GM18511 (cell line): ENCODE measurements around the gene ZNF683.
"Not testable (repeated sequence)": the region's sequence is repeated elsewhere in the genome, so short reads cannot be mapped to it uniquely, and the experiment has no call there.

Experiments used
- ATAC-seq: cut with Tn5 transposase; IDR thresholded peaks from one replicate; pipeline ENCODE4 v1.9.1; 2021; ENCODE audit warnings: mild to moderate bottlenecking, moderate library complexity; ENCODE audit not compliant: unreplicated experiment

The ZNF683 gene

DNA sequence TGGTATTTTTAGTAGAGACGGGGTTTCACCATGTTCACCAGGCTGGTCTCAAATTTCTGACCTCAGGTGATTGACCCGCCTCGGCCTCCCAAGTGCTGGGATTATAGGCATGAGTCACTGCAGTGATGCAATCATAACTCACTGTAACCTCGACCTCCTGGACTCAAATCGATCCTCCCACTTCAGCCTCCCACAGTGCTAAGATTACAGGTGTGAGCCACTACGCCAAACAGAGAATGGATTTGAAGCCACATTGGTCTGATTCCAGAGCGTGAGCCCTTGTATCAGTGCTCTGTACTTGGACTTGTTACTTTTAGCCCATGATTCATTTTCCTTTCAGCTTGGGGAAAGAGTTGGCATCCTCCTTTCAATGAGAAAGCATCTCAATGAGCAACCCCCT is 14.9 kb upstream of the ZNF683 start:
- ATAC-seq = no peak

DNA sequence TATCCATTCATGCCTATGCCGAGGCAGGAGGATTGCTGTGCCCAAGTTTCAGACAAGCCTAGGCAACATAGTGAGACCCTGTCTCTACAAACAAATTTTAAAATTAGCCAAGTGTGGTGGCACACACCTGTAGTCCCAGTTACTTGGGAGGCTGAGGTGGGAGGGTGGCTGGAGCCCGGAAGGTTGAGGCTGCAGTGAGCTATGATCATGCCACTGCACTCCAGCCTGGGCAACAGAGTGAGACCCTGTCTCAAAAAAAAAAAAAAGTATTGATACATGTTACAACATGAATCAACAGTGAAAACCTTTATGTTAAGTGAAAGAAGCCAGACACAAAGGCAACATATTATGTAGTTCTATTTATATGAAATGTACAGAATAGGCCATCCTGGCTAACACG is 12.5 kb upstream of the ZNF683 start:
- not testable (repeated sequence) for ATAC-seq

DNA sequence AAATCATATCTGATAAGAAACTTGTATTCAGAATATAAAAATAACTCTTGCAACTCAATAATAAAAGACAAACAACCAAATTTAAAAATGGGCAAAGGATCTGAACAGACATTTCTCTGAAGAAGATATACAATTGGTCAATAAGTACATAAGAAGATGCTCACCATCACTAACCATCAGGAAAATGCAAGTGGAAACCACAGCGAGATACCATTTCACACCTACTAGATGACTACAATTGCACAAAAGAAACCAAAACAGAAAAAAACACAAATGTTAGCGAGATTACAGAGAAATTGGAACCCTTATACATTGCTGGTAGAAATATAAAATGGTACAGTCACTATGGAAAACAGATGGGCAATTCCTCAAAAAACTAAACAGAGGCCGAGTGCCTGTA is 11.5 kb upstream of the ZNF683 start:
- no peak for ATAC-seq

DNA sequence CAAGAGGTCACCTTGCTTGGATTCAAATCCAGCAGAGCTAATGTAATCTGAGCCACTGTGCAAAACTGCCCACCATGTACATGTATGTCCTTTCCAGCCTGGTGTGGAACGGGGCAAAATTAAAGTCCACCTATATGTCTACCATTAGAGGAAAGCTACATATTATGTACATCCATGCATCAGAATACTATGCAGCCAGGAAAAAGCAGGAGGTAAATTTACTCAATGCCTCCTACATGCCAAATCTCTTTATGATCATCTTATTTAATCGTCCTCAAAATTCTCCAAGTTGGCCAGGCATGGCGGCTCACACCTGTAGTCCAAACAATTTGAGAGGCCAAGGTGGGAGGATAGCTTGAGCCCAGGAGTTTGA is 6.3 kb upstream of the ZNF683 start:
- no peak for ATAC-seq

DNA sequence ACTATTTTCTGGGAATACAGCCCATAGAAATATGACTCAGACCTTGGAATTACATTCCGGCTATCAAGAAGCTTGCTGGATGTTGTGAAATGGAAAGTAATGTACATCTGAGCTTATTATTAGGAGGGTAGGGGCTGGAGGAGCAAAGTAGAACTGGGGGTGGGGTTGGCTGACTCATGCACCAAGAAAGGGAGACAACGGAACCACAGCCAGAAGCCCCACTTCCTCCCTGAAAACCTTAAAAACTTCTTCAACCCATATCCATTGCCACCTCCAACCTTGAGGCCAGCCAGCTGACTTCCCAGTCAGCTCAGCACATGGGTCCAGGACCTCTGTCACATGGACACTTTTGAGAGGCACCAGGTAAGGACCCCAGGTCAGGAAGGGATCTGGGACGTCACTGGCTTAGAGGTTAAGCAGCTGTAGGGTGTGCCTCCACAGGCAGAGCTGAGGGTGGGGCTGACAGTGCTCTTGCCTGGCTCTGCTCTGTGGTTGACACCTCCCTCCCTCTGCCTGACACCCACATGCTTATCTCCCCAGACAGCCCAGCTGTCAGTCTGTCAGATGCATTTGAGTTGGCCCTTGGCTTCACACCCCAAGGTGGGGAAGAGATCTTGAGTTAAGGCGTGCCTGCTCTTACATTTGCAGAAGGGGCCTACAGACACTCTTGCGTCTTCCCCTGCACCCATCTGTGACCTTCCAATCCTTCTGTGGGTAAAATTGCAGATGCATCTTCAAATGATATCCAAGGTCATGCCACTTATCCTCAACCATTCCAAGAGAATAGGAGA is 5.7 kb upstream of the ZNF683 start:
- peak; percentile 91 for ATAC-seq

DNA sequence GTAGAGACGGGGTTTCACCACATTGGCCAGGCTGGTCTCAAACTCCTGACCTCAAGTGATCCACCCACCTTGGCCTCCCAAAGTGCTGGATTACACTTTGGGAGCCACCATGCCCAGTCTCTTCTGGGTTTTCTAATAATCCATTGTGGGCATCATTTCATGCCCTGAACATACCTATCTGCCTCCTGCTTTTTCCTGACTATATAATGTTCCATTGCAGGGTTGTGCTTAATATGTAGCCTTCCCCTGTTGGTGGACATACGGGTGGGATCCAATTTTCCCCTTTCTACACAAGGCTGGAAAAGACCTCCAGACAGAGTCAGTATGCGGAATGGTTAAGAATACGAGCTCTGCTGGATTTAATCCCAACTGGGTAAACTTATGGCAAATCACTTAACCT is 3.5 kb upstream of the ZNF683 start:
- no peak for ATAC-seq

DNA sequence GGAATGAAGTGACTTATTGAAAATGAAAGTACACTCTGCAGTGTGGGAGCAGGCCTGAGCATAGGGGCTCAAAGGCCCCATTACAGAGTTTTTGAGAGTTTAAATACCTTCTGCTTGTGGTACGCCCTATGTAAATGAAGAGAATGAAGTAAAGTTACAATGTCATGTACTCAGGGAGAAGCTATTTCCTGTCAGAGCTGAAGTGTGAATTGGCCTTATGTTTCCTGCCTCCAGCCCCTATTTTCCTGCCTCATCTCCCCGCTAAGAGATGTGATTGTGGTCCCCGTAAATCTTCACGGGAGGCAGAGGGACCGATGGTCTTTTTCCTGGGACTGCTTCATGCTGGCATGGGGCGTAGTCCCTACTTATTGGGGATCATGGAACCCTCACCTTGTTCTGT is 2.5 kb upstream of the ZNF683 start:
- no peak for ATAC-seq

DNA sequence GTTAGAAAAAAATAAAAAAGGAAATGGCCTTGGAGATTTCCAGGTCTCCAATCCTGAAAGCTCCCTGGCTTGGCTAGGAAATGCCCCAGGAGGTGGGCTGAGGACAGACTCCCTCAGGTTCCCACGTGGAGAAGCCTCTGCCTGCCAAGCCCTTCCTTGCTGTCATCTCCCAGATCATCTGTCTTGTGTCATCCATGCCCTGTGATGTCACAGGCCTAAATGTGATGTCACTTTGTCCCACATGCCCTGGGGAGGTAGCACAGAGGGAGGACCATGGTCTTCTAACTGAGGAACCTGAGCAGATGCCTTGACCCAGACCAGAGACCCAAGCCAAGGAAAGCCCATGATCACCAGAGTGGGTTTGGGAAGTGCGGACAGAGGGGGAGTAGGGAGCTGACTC is 1.8 kb upstream of the ZNF683 start:
- not testable (repeated sequence) for ATAC-seq

DNA sequence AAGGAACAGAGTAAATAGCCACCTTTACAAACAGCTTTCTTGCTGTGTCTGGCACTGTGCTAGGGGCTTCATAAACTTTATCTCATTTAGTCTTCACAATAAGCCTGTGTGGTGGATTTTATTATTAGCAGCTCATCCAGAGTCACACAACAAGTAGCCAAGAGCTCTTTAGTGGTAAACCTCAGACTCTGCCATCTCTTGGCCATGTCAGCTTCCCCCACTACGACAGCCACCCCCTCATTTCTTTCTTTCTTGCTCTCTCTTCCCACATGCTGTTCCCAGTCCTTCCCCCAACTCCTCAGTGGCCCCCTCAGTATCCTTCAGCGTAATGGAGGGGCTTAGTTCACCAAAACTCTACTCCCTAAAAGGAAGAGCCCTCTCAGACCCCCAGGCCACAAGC is 1.2 kb upstream of the ZNF683 start:
- no peak for ATAC-seq

DNA sequence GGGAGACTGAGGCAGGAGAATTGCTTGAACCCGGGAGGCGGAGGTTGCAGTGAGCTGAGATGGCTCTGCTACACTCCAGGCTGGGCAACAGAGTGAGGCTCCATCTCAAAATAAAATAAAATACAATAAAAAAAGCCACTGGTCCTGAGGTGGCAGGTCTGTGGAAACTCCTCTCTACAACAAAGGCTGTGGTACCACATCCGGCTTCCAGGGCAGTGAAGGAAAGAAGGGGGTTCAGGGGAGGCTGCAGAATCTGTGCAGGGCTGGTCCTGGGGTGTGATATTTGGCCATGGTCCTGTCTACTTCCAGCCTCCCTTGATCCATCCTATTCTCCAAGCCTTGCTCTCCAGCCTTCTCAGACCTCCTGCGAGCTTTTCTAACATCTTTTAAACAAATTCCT is 731 bp upstream of the ZNF683 start:
- ATAC-seq = no peak

DNA sequence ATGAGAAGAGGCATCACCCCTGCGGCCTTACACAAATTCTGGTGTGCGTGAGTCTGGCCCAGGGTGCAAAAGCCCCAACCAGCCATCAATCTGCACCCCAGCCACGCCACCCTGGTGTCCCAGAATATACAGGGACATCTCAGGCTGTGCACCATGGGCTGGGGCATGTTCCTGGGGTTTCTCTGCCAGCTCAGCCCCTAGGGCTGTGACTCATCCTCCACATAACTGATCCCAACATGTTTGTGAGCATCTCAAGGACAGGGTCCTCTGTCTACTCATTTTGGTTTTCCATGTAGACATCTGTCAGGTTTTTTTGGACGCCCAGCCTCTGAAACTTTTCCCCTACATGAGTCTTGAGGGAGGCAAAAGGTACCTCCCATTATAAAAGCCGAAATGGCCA is 511 bp downstream of the ZNF683 start:
- no peak for ATAC-seq

DNA sequence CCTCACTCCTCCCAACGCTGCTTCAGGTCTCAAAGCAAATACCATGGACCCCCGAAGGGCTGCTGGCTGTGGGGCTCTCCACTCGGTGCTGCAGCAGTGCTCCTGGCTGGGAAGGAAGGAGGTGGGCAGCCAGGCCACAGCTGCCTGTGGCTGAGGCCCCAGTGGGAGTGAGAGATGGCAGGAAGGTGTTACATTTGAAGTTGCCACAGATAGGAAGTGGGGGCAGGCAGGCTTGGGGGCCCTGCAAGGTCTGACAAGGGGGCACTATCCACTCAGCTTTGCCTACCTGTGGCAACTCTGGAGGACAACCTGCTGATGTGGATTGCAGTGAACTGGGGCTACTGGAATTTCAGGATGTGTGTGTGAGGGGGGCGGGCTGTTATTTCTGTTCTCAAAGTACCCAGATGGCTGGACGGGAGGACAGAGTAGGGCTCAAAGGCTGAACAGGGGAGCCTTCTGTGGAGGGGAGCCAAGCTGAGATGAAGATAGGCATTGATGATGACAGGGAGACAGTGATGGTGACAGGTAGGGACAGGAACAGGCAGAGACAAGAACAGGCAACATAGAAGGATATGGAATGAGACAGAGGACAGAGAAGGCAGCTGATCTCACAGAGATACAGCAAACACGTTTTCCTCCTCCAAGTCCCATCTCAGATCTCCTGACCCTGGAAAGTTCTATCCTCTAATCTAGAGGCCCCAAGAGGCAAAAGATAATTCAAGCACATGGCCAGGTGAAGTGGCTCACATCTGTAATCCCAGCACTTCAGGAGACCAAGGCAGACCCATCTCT is 1.8 kb downstream of the ZNF683 start:
- no peak for ATAC-seq

DNA sequence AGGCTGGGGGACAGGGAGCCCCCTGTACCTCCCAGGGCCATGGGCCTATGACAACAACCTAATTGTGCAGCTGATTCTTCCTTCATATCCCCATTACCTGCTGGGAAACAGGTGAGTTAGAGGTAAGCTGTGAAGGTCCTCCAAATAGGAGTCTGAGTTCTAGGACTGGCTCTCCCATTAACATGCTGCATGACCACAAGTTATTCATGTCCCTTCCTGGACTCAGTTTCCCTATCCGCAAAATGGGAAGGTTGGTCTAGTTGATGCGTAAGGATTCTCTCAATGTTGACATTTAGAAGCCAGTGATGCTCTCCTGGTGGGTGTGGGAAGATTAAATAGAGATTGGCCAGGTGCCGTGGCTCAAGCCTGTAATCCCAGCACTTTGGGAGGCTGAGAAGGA is 4.1 kb downstream of the ZNF683 start:
- ATAC-seq = no peak

DNA sequence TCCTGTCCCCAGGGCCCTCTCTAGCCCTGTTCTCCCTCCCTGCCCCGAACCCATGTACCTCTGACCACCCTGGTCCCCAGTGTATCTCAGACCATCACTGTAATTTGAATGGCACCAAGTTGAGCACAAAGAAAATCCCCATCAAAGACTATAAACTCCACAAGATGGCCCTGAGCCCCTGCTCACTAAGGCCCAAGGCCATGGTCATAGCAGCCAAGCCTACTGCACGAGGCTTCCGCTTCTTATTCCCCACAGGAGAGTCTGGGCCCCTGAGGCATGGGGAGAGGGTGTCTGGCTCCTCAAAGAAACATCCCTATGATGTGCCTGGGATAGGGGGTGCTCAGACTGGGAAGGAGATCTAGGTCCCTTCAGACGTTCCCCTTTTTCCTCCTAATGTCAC is 4.5 kb downstream of the ZNF683 start:
- no peak for ATAC-seq

DNA sequence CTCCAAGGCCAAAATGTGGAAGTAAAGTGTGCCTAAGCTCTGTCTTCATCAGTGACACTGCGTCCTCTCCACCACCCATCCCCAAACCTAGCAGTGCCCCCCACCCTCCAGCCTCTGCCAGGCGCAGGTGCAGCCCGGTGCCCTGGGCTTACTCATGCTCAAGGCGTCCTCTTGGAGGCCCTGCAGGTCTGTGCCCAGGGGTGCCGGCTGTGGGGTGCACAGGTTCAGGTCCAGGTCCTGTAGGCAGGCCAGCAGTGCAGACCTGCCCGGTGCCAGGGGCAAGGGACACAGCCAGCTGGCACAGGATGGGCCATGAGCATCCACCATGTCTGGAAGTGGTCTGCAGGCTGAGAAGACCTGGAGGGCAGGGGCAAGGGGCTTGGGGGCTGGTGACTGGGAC is 5.1 kb downstream of the ZNF683 start:
- no peak for ATAC-seq

DNA sequence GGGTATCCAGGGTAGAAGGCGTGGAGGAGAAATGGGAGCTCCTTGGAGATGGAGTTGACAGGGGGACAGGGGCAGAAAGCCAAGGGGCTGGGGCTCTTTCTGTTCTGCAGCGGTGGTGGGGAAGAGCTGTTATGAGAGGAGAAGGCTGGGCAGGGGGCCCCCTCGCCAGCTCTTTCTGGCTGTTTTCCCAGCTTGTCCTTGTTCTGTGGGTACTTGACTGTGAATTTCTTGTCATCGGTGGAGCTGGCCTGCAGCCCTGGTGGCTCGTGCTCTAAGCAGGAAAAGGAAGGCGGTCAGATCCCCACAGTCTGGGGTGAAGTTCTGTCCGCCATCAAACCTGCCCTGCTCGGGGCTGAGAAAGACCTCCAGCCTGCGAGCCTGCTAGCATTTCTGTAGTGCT is 7.6 kb downstream of the ZNF683 start:
- ATAC-seq = no peak

DNA sequence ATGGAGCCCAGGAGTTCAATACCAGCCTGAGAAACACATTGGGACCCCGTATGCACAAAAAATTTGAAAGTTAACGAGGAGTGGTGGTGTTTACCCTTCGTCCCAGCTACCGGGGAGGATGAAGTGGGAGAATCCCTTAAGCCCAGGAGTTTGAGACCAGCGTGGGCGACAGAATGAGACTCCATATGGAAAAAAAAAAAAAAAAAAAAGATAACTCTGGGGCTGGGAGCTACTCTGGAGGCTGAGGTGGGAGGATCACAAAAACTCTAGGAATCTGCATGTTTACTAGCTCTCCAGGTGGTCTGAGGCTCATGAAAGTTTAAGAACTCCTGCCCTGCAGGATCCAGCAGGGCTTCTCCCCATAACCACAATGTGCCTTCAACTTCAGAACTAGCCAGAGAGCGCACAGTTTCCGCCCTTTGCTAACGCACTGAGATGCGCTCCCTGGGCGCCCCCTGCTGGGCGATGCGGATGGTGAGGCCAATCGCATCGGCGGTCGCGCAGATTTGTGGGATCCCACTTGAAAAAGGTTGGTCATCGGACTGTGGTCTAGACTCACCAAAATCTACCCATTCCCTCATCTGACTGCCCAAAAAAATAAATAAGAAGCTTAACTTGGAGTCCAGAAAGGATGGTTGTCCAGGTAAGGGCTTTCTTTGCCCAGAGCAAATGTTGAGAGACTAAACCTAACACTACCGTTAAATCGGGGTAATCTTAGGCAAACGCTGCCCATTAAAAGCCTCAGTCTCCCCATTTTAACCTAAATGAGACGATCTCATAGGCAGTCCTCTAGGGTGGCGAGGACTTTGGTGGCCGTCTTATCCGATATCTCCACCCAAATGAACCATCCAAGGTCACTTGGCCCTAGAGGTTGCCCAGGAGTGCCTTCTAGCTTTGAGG is 8.8 kb downstream of the ZNF683 start:
- ATAC-seq = no peak

DNA sequence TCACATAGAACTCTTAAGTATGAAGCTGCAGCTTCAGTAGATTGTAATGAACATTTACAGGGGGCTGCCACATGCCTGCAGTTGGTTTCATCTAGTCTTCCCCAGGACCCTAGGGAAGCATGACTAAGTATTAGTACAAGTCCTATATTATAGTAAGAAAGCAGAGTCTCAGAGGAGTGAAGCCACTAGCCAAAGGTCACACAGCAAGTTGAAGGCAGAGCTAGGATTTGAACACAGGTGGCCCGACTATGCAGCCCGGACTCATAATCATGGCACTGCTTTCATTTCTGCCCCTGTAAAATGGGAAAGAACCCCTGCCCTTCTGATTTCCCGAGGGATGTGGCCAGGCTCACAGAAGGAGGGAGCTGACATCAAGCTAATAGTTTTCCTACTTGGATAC is 10.2 kb downstream of the ZNF683 start:
- no peak for ATAC-seq

DNA sequence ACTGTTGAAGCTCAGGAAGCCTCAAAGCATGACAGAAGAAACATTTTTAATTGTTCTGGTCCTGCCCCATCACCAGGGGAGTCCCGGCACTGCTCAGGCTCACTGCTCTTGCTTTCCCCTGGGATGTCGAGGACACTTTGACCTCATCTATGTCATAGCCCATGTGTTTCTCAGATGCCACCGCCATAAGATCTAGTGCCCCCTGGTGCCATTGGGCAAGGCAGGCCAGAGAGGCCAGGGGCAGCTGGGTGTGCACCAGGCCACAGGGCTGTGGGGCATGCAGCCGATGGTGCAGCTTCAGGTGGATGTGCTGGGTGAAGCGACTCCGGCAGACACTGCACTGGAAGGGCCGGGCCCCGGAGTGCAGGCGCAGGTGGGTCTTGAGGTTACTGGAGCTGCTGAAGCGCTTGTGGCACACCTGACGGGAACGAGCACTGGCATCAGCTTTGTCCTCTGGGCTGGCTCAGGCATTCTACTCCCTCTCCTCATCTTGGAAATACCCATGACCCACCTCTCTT is 10.9 kb downstream of the ZNF683 start:
- ATAC-seq = no peak

DNA sequence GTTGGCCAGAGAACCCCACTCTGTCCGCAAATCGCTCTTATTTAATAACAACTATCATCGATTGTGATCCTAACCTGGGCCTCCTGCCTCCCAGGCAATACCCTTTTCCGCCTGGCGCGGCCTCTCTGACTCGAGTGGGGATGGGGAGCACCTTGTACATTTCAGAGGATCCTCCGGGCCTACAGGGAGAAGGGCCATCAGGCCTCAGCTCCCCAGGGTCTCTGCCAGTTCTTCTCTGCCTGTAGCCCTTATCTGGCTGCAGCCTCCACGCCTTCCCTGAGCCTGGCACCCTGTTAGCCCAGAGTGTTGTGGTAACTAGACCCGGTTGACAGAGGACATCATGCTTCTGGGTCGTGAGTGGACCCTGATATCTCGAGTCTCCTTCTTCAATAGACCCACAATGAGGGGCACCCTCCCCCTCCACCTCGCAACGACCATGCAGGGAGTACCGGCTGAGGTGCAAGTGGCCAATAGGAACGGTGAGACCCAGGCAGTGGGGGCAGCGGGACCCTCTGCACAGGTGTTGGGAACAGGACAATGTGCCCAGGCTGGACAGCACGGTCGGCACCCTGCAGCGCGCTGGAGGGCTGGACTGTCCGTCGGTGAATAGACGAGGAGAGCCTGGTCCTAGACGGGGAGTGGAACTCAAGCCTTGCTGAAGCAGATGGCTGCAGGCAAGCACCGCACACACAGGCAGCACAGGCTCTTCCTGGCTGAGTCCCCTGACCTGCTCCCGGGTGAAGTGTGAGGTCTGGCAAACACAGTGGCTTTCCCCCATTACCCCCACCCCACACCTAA is 11.5 kb downstream of the ZNF683 start:
- no peak for ATAC-seq
